Right cardiac atrium (tissue), 5 donors: ENCODE measurements around the gene KCNQ1OT1. TPM values are rescaled to one million over a fixed set of nuclear protein-coding genes. Genes with fewer than 3 reads are reported as not detected.

ENCODE experiments used
- ATAC-seq, 2 donors: fragments of 200-7000 bp; cut with Tn5 transposase; one replicate each; pipeline versions ENCODE4 v1.8.0 to v1.9.1; 2020; ENCODE audit warnings: moderate library complexity in 2 of 2, mild to moderate bottlenecking in 1 of 2
- DNase-seq, 3 donors: peaks; one replicate each; pipeline ENCODE4 v3.0.0-alpha.2; 2020
- H3K27ac ChIP-seq: one replicate; pipeline ENCODE4 v1.5.1; 2013; ENCODE audit warnings: mild to moderate bottlenecking, low read length, control low read depth, moderate library complexity
- H3K27me3 ChIP-seq: one replicate; pipeline ENCODE4 v1.6.1; 2013; ENCODE audit not compliant: control insufficient read depth, insufficient read depth
- H3K4me1 ChIP-seq: one replicate; pipeline ENCODE4 v1.6.1; 2013; ENCODE audit warnings: low read length; ENCODE audit not compliant: control insufficient read depth, insufficient read depth
- H3K4me3 ChIP-seq: one replicate; pipeline ENCODE4 v1.5.1; 2013; ENCODE audit warnings: low read length, control low read depth
- H3K9me3 ChIP-seq: one replicate; pipeline ENCODE4 v1.6.1; 2013; ENCODE audit warnings: low read length; ENCODE audit not compliant: control insufficient read depth
- WGBS: extraction: QIAGEN DNeasy Blood & Tissue Kit; methylation state at CpG from one replicate; pipeline ENCODE4 v1.1.7; 2013; 5-methylcytosine and 5-hydroxymethylcytosine counted together
- intact Hi-C, 4 donors: fragments of 100-400 bp; cut with DNase I; formaldehyde crosslinking; loops; one replicate each; pipeline versions ENCODE4 v1.11.0 to v1.14.0; 2022 to 2023
- polyA plus RNA-seq: library from polyadenylated mRNA; stranded (reverse); fragments of 200-250 nt; gene quantifications from one replicate; pipeline ENCODE4 v1.2.3, GENCODE V29; 2013
- total RNA-seq, 4 donors: library from RNA; stranded (reverse); fragmentation: NEBNext Ultra II Directional; extraction: Animal tissue kit (Norgen Biotek cat#: 25700); gene quantifications; one replicate each; pipeline ENCODE4 v1.2.1, GENCODE V29; 2021
- donor health status: healthy with polysubstance abuse.
- donor health status: DM: no; HTN: yes; CAD: no.
- donor health status: DM: no; HTN: no; CAD: no.
- donor health status: DM: no; HTN: yes; CAD: no; lungs with severe emphysema.
- donor health status: DM: yes; HTN: yes; CAD: no.

The KCNQ1OT1 gene
- total and polyA plus RNA-seq, 5 donors = 0.41 to 0.78 (median 0.53) TPM

DNA sequence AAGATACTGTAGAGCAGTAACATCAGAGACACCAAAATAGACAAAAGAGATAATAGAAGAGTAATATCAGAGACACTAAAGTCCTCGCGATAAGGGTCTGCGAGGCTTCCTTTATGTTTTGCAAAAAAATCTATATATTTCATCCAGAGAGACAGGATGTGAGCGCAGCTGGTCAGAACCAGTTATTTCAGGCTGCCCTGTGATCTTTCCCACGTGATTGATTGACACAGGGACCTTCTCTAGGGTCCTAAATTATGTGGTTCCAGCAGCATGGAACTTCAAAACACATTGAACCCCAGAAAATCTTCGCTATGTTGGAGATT, 136.9 kb downstream of the KCNQ1OT1 start:
- intact Hi-C loops = no loop called here
- Histone ChIP-seq H3K4me1 (no peaks in the 10 kb centered on the region), H3K27ac (no peak overlapping the region), H3K9me3 (no peaks in the 10 kb centered on the region), H3K4me3 (no peak overlapping the region), H3K27me3 (no peaks in the 10 kb centered on the region)
- DNase-seq (no peak), ATAC-seq (no peak)
- WGBS = 66% methylated on average over 6 of the region's 6 CpGs

DNA sequence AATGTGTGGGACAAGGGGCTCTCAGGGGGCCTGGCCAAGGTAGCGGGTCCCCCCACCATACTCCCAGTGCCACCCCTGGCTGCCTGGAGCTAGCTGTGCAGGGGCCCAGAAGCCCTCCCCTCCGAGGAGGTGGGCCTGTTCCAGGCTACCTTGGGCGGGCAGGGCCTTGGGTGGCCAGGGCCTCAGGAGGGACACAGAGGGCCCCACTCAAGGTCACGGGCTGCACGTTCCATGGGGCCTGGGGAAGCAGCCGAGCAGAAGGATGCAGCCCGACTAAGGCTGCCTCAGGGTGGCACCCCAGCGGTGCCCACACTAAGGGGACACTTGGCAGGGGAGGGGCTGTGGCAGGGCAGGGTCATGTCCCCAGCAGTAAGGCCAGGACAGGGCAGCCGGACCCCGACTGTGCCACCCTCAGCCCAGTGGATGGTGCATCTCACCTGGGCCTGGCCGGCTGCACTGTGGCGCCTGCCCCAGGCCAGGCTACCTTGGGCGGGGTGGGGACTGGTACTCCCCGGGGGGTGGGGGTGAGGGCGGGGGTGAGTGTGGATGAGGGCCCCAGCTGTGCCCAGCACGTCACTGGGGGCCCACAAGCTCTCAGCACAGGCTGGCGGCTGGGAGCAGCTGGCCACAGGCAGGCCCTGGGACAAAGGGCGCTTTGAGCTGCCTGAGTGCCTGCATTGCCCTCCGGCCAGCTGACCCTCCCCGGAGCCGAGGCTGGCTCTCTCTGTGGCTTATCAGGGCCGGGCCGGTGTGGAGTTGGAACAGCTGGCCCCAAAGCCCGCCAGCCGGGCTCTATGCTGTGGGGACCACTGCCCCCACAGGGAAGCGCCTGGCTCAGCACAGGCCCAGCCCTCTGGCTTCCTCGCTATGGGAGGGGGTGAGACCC, 137.9 kb downstream of the KCNQ1OT1 start:
- Histone ChIP-seq H3K9me3 (no peaks in the 10 kb centered on the region), H3K27ac (no peak overlapping the region), H3K27me3 (no peaks in the 10 kb centered on the region), H3K4me1 (no peaks in the 10 kb centered on the region), H3K4me3 (no peak overlapping the region)
- ATAC-seq (peak; percentile 34 to 43), DNase-seq (peak; percentile 24 to 65 (median 64))
- intact Hi-C loops = no loop called here
- 77% methylated on average over 27 of the region's 27 CpGs for WGBS

DNA sequence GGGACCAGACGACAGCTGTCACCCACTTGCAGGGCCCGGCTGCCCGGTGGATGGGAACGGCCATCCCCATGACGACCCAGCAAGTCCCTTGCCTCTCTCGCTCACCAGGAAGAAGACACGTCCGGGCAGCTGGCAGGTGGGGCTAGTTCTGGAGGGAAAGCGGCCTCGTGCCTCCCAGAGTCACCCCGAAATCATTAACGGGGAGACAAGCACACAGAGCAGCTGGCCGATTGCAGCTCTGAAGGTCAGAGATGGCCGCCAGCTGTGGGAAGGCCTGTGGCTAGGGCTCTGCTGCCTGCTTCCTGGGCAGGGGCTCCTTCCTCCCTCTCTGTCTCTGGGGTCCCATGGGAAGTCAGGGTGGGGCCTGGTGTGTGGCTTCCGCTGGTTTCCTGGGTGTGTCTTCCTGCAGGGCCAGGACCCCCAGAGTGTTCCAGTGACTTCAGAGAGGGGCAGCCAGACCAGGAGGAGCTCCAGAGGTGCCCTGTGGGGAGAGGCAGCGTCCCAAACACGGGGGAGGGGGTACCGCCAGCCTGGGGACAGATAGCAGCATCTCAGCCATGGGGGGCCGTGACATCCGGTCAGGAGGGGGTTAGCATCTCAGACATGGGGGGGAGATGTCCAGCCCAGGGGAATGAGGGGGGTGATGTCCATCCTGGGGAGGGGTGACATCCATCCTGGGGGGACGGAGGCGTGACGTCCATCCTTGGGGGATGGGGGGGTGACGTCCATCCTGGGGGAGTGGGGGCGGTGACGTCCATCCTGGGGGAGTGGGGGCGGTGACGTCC, 140.1 kb downstream of the KCNQ1OT1 start:
- 68% methylated on average over 28 of the region's 28 CpGs for WGBS
- Histone ChIP-seq H3K4me3 (no peak overlapping the region), H3K27ac (no peak overlapping the region), H3K9me3 (no peaks in the 10 kb centered on the region), H3K4me1 (no peaks in the 10 kb centered on the region), H3K27me3 (no peaks in the 10 kb centered on the region)
- no peak for ATAC-seq
- DNase-seq = peak; percentile 7 to 55 (median 44)
- intact Hi-C loops = no loop called here

DNA sequence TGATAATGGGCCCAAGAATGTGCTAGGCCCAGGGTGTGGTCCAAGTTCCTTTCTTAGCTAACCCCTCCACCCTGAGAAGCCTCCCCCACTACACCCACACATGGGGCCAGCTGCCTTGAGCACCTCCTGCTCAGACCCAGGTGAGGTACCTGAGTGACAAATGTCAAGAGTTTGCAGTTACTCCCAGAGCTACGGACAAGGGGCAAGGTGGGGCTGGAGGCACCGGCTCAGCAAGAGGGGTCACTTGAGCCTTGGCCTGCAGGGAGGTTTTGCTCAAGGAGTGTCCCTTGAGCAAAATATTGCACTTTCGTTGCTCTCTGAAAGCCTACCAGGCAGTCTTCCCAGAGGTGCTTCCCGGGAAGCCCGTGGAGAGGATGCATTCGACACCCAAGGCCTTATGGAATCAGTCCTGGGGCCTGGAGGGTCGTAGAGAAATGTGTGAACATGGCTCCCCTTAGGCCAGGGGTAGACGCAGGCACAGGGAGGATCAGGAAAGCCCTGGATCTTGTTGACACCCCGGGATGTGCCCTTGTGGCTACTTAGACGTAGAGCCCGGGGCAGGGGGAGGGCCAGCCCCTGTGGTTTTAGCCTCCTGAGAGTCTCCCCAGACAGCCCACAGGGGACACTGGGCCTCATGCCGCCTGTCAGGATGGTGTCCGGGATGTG, 140.8 kb downstream of the KCNQ1OT1 start:
- WGBS = 88% methylated on average over 13 of the region's 13 CpGs
- DNase-seq (no peak), ATAC-seq (no peak)
- H3K9me3 ChIP-seq = no peaks in the 10 kb centered on the region
- no peak overlapping the region for H3K27ac ChIP-seq
- H3K4me3 ChIP-seq = no peak overlapping the region
- no peaks in the 10 kb centered on the region for H3K27me3 ChIP-seq
- intact Hi-C loops = no loop called here
- H3K4me1 ChIP-seq = no peaks in the 10 kb centered on the region

DNA sequence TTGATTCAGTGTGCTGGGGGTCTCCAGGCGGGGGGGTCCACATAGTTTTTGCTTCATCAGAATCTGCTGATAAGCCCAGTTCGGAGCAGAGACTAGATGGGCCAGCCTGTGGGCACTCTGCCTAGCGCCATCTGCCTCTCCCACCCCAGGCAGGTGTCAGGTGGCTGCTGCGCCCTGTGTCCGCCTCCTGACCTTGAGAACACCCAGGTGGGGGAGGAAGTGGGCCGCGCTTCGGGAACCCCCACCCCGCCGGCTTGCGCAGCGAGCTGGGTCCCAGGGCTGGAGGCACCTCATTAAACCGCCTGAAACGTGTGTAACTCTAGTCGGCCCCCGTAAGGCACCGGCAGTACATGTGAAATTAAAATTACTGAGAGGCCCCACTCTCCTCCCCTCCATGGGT, 141.4 kb downstream of the KCNQ1OT1 start:
- Histone ChIP-seq H3K4me3 (no peak overlapping the region), H3K4me1 (no peaks in the 10 kb centered on the region), H3K27ac (no peak overlapping the region), H3K9me3 (no peaks in the 10 kb centered on the region), H3K27me3 (no peaks in the 10 kb centered on the region)
- no peak for ATAC-seq
- 97% methylated on average over 17 of the region's 17 CpGs for WGBS
- DNase-seq = peak; percentile 4 to 30 (median 22)
- intact Hi-C loops = no loop called here

Other genes with a start within 250 kb of the KCNQ1OT1 start
- gene CDKN1C, start 185.8 kb upstream of the KCNQ1OT1 start, total RNA-seq = 10 to 100 TPM; 16.1 to 26.3 (median 21.4) TPM
- 27.6 TPM for gene CDKN1C, start 185.8 kb upstream of the KCNQ1OT1 start, polyA plus RNA-seq
- gene PHLDA2, start 229.4 kb upstream of the KCNQ1OT1 start, total RNA-seq = 1 to 10 TPM in 1 of 4 donors, under 1 TPM in 2, not detected in 1; 0.57 to 2.1 (median 0.74) TPM
- 2.0 TPM for gene PHLDA2, start 229.4 kb upstream of the KCNQ1OT1 start, polyA plus RNA-seq